Stimulated activated naive CD8-positive, alpha-beta T cell treated with anti-CD3 and anti-CD28 coated beads, Interleukin-15, amount 100 ng/mL, for 72 hours (primary cell): ENCODE measurements around the gene STK17A.

Experiments used
- ATAC-seq: fragments of 150-1000 bp; cut with Tn5 transposase; 2 replicates; pipeline ENCODE4 v1.10.0; 2021; ENCODE audit warnings: mild to moderate bottlenecking, moderate library complexity
- DNase-seq, 2 donors: peaks; one replicate each; pipeline ENCODE4 v3.0.0; 2021 to 2022
- H3K27ac Mint-ChIP-seq, 2 donors: one replicate each; pipeline ENCODE4 v1.8.0; 2022; ENCODE audit warnings: mild to moderate bottlenecking in 2 of 2, mixed read lengths in 2 of 2, moderate library complexity in 2 of 2
- H3K27me3 Mint-ChIP-seq: one replicate; pipeline ENCODE4 v1.8.0; 2022; ENCODE audit warnings: mixed read lengths
- H3K4me1 Mint-ChIP-seq: one replicate; pipeline ENCODE4 v1.8.0; 2022; ENCODE audit warnings: mild to moderate bottlenecking, mixed read lengths
- H3K4me3 Mint-ChIP-seq, 2 donors: one replicate each; pipeline ENCODE4 v1.8.0; 2022; ENCODE audit warnings: mild to moderate bottlenecking in 2 of 2, mixed read lengths in 2 of 2, moderate library complexity in 1 of 2
- H3K9me3 Mint-ChIP-seq, 2 donors: one replicate each; pipeline ENCODE4 v1.8.0; 2022; ENCODE audit warnings: mixed read lengths in 2 of 2

The STK17A gene

GRCh38 chr7:43629857-43630256 lies 46.9 kb downstream of the STK17A start:
- peaks cover 96% of the 10 kb centered on the region for H3K4me1 Mint-ChIP-seq
- no peak overlapping the region for H3K27ac Mint-ChIP-seq
- H3K4me3 Mint-ChIP-seq: peak overlapping the region in 1 of 2 donors; percentile 5
- no peaks in the 10 kb centered on the region for H3K9me3 Mint-ChIP-seq
- ATAC-seq (no peak), DNase-seq (no peak)
- no peaks in the 10 kb centered on the region for H3K27me3 Mint-ChIP-seq

DNA sequence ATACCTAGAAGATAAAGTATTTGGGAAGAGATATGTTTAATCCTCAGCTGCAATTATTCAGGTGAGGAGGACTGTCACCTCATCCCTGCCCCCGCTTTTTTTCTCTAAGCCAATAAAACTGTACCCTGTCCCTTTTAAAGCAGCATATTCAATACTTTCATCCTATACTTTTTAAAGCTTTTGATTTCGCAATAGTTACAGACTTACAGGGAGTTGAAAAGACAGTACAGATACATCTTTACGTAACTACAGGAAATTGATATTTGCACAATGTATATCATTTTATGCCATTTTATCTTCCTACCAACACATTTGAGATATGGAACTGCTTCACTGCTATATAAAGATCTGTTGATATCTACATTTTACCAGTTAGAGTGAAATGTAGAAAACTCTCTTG lies 47.6 kb downstream of the STK17A start:
- Mint-ChIP-seq H3K27ac (peak overlapping the region; percentile 6 to 82), H3K4me3 (peak overlapping the region; percentile 44 to 78), H3K9me3 (no peaks in the 10 kb centered on the region), H3K27me3 (no peaks in the 10 kb centered on the region), H3K4me1 (peaks cover 94% of the 10 kb centered on the region)
- no peak for DNase-seq
- no peak for ATAC-seq

- Mint-ChIP-seq H3K27ac (peak overlapping the region; percentile 87 to 89), H3K4me1 (peaks cover 94% of the 10 kb centered on the region)
- ATAC-seq: peak; percentile 67
Measured at GRCh38 chr7:43631559-43631958, 48.7 kb downstream of the STK17A start.

DNA sequence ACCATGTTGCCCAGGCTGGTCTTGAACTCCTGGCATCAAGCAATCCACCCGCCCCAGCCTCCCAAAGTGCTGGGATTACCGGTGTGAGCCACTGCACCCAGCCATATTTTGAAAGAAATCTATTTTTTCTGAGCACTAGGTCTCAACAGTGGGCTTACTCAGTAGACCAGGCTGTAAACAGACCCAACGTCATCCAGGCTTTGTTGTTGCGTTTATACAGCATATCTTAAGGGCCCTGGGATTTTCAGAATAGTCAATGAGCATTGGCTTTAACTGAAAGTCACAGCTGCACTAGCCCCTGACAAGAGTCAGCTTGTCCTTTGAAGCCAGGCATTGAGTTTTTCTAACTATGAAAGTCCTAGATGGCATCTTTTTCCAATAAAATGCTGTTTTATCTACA lies 49.8 kb downstream of the STK17A start:
- H3K4me3 Mint-ChIP-seq: peak overlapping the region in 1 of 2 donors; percentile 5

More at GRCh38 chr7:43631559-43631958, 48.7 kb downstream of the STK17A start:
- no peak for DNase-seq
- H3K4me3 Mint-ChIP-seq: peak overlapping the region; percentile 44 to 78
- no peaks in the 10 kb centered on the region for H3K27me3 Mint-ChIP-seq
- no peaks in the 10 kb centered on the region for H3K9me3 Mint-ChIP-seq

DNA sequence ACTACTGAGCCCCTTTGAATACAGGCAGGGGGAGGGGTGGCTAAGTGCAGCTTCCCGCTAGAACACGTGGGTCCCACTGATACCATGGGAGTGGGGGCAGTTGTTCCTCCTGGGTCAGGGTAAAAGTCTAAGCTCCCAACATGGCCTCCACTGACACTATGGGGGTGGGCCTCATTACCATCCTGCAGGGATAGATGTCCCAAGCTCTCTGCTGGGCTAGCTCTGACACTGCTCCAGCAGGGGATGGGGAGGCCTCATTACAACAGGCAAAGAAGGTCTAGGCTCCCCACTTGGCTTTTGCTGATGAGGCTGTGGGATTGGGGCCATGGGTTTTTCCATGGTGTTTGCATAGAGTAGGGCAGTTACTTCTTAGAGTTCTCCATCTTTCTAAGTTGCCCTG lies 51.5 kb downstream of the STK17A start:
- DNase-seq (no peak), ATAC-seq (no peak)
- H3K27me3 Mint-ChIP-seq: no peaks in the 10 kb centered on the region
- H3K9me3 Mint-ChIP-seq: no peaks in the 10 kb centered on the region
- H3K4me1 Mint-ChIP-seq: peaks cover 94% of the 10 kb centered on the region
- peak overlapping the region in 1 of 2 donors; percentile 53 for H3K4me3 Mint-ChIP-seq
- peak overlapping the region in 1 of 2 donors; percentile 74 for H3K27ac Mint-ChIP-seq

More for the DNA sequence above, 49.8 kb downstream of the STK17A start:
- ATAC-seq: no peak
- H3K9me3 Mint-ChIP-seq: no peaks in the 10 kb centered on the region
- DNase-seq: no peak
- peak overlapping the region in 1 of 2 donors; percentile 85 for H3K27ac Mint-ChIP-seq
- H3K4me1 Mint-ChIP-seq: peaks cover 94% of the 10 kb centered on the region
- H3K27me3 Mint-ChIP-seq: no peaks in the 10 kb centered on the region

GRCh38 chr7:43636093-43636492 lies 53.2 kb downstream of the STK17A start:
- Mint-ChIP-seq H3K4me1 (peaks cover 97% of the 10 kb centered on the region), H3K27me3 (no peaks in the 10 kb centered on the region), H3K27ac (no peak overlapping the region)

GRCh38 chr7:43637114-43637806 lies 54.4 kb downstream of the STK17A start:
- ATAC-seq (peak; percentile 79), DNase-seq (no peak)
- H3K9me3 Mint-ChIP-seq: no peaks in the 10 kb centered on the region
- H3K4me3 Mint-ChIP-seq: peak overlapping the region; percentile 40 to 59
- H3K27ac Mint-ChIP-seq: peak overlapping the region; percentile 59 to 79
- H3K27me3 Mint-ChIP-seq: no peaks in the 10 kb centered on the region
- peaks cover 97% of the 10 kb centered on the region for H3K4me1 Mint-ChIP-seq

More at GRCh38 chr7:43636093-43636492, 53.2 kb downstream of the STK17A start:
- no peak for DNase-seq
- ATAC-seq: no peak
- Mint-ChIP-seq H3K9me3 (no peaks in the 10 kb centered on the region), H3K4me3 (no peak overlapping the region)

DNA sequence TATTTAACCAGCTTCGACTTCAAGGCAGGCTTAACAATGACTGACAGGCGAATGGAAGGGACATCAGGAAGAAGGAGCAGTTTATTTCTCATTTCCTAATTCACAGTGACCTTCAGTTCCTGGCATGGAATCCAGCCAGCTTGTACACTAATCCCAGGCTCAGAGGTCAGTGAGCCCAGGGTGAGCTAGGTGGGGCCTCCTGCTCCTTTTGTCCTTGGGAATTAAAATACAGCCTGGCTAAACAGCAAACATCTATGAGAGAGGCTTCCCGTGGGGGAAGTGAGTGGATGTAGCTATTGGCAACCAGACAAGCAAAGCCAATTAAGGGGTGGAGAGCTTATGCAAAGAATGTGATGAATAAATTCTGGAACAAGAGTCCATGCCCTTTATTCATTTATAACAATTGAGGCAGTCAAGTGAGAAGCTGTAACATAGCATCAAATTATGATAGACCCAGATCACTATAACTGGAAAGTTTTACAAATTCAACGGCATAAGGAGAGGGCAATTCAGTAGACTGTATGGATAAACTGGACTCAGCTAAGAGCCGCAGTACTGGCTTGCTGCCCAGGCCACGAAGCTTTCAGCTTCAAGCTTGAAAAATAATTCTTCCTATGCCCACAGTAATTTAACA lies 57.1 kb downstream of the STK17A start:
- no peaks in the 10 kb centered on the region for H3K9me3 Mint-ChIP-seq
- H3K27me3 Mint-ChIP-seq: no peaks in the 10 kb centered on the region
- peaks cover 99% of the 10 kb centered on the region for H3K4me1 Mint-ChIP-seq
- DNase-seq (no peak), ATAC-seq (no peak)
- peak overlapping the region; percentile 92 to 93 for H3K27ac Mint-ChIP-seq
- H3K4me3 Mint-ChIP-seq: peak overlapping the region; percentile 36 to 47

GRCh38 chr7:43640679-43641078 lies 57.8 kb downstream of the STK17A start:
- DNase-seq: no peak
- peaks cover 100% of the 10 kb centered on the region for H3K4me1 Mint-ChIP-seq
- H3K9me3 Mint-ChIP-seq: no peaks in the 10 kb centered on the region
- peak overlapping the region in 1 of 2 donors; percentile 93 for H3K27ac Mint-ChIP-seq
- no peaks in the 10 kb centered on the region for H3K27me3 Mint-ChIP-seq
- no peak for ATAC-seq
- H3K4me3 Mint-ChIP-seq: no peak overlapping the region

GRCh38 chr7:43642897-43643630 lies 60.2 kb downstream of the STK17A start:
- H3K4me1 Mint-ChIP-seq: peaks cover 100% of the 10 kb centered on the region
- peak overlapping the region; percentile 26 to 63 for H3K4me3 Mint-ChIP-seq
- DNase-seq (no peak), ATAC-seq (peak; percentile 29)
- H3K27me3 Mint-ChIP-seq: no peaks in the 10 kb centered on the region
- H3K27ac Mint-ChIP-seq: peak overlapping the region; percentile 52 to 71
- no peaks in the 10 kb centered on the region for H3K9me3 Mint-ChIP-seq

- DNase-seq: no peak
- H3K27ac Mint-ChIP-seq: peak overlapping the region; percentile 71 to 79
- peak overlapping the region; percentile 26 to 63 for H3K4me3 Mint-ChIP-seq
- no peak for ATAC-seq
- H3K4me1 Mint-ChIP-seq: peaks cover 100% of the 10 kb centered on the region
- H3K9me3 Mint-ChIP-seq: no peaks in the 10 kb centered on the region
- no peaks in the 10 kb centered on the region for H3K27me3 Mint-ChIP-seq
Measured at GRCh38 chr7:43643846-43644245, 60.9 kb downstream of the STK17A start.

- peaks cover 99% of the 10 kb centered on the region for H3K4me1 Mint-ChIP-seq
- H3K4me3 Mint-ChIP-seq: peak overlapping the region; percentile 43 to 65
- H3K9me3 Mint-ChIP-seq: no peaks in the 10 kb centered on the region
- H3K27me3 Mint-ChIP-seq: no peaks in the 10 kb centered on the region
- DNase-seq: no peak
- peak overlapping the region; percentile 28 to 44 for H3K27ac Mint-ChIP-seq
- ATAC-seq: no peak
Measured at GRCh38 chr7:43645699-43646226, 62.9 kb downstream of the STK17A start.

GRCh38 chr7:43646603-43647338 lies 63.9 kb downstream of the STK17A start:
- no peak for DNase-seq
- Mint-ChIP-seq H3K27ac (peak overlapping the region; percentile 89 to 100), H3K4me3 (peak overlapping the region; percentile 65 to 82)

DNA sequence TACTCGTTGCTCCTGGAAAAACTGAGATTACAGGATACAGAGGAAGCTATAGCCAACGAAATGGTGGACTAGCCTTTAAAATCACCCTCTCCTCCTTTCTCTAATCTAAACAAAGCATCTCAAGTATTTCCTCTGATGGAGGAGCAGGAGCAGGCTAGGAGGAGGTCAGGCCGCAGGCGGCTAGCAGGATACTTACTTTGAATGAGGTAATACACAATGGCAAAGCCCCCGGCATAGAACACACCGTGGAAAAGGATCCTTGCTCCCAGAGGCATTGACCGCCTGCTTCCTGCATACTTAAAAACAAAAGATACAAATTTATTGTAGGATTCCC lies 64.4 kb downstream of the STK17A start:
- Mint-ChIP-seq H3K27me3 (no peaks in the 10 kb centered on the region), H3K27ac (peak overlapping the region; percentile 98 to 100), H3K4me1 (peaks cover 99% of the 10 kb centered on the region), H3K9me3 (no peaks in the 10 kb centered on the region), H3K4me3 (peak overlapping the region; percentile 65 to 82)
- DNase-seq (no peak), ATAC-seq (no peak)

More at GRCh38 chr7:43646603-43647338, 63.9 kb downstream of the STK17A start:
- H3K4me1 Mint-ChIP-seq: peaks cover 99% of the 10 kb centered on the region
- no peaks in the 10 kb centered on the region for H3K9me3 Mint-ChIP-seq
- H3K27me3 Mint-ChIP-seq: no peaks in the 10 kb centered on the region
- no peak for ATAC-seq
